GM18511 (cell line): ENCODE measurements around the gene LIF.

Experiments
- ATAC-seq: cut with Tn5 transposase; IDR thresholded peaks from one replicate; pipeline ENCODE4 v1.9.1; 2021; ENCODE audit warnings: mild to moderate bottlenecking, moderate library complexity; ENCODE audit not compliant: unreplicated experiment

The LIF gene

DNA sequence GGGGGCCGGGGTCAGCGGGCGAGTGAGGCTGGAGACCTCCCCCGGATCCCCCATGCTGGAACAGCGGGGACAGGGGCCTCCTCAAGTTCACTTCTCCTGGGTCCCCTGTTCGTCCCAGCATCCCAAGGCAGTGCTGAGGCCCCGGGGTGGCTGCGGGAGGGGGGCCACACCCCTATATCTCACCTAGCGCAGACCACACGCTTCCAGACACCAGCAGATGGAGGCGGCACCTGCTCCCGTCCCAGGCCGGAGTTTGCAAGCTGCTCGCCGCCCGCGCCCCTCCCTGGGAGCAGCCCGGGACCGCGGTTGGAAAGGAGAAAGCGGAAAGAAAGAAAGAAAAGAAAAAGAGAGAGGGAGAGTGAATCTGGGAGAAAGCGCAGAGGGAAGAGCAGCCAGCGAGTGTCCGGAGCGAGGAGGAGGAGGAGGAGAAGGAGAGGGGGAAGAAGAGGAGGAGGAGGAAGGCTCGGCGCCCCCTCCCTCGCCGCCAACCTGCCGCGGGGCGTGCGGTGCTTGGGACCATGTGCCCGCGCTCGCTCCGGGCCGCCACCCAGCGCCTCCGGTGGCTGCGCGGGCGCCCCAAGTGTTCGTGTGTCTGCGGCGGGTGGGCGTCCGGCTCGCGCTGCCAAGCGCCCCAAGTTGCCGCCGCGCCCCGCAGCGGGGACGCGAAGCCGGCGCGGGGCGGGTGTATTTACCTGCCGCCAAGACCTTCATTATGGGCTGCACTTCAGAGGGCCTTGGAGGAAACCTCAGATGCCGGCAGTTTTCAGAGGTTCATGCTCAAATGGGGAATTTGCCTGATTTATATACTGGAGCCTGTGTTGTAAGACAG is at the start of gene LIF:
Gene LIF (minus strand): TSS at position 775 of the 829 bp plus-strand sequence. CDS start 64 bp downstream, at position 711.
- ATAC-seq: no peak

DNA sequence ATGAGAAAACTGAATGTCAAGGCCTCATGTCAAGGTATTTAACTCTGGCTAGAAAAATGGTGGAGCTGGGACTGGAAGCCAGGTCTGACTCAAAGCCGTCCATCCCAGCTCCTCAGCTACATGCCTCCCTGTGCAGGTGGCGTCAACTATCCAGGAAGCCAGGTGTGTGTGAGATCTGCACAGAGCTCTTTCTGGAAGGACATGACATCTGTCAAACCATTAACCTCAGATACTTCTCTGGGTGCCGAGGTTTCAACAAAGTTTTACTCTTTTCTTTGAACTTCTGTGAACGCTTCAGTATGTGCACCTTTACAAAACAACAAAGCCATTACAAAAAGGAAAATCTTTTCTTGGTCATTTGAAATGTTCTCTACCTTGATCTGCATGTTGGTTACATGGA is 49.8 kb upstream of the LIF start:
- ATAC-seq: no peak

DNA sequence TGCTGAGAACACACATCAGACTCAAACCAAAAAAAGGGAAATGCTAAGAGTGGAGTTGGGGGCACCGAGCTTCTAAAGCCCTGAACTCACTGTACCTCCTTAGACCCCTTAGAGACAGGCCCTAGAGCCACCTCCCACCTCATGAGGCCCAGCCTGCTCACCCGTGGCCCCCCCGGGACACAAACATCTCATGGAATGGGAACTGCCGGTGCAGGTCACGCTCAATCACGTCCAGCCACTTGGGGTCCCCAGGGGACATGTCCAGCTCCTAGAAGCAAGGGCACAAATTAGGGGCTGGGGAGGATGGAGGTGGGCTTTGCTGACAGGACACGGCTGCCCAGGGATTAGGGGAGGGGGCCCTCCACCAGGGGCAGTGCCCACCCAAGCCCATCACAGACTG is 49.0 kb upstream of the LIF start:
- ATAC-seq: no peak

DNA sequence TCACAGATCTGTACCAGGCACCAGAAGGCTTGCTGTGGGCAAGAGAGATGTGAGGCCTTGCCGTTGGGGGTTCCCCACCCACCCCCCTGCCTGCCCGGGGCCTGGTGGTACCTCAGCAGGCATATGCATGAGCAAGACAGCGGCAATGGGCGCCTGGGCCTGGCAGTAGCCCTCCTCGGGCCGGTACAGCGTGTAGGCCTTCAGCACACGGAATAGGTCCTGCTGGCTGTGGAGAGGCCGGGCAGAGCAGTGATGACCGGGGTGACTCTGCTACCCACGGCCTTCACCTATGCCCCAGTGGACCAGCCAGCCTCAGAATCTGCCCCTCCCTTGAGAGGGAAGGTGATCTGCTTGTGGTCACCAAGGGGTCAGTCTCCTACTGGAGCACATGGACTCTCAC is 48.3 kb upstream of the LIF start:
- no peak for ATAC-seq

DNA sequence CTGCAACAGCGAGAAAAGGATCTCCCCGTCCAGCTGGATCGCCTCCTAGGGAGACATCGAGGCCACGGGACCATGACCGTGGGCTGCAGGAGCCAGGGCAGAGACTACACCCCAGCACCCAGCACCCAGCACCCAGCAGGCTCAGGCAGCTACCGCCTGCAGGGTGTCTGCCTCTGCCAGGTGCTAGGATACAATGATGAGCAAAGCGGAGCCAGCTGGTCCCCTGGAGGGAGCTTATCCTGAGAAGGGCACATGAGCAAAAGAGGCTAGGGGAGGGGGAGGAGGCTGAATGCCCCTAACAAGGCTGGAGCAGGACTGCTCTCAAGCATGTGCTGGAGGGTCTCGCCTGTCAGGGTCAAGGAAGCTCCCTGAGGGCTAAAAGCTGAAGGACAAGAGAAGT is 47.5 kb upstream of the LIF start:
- no peak for ATAC-seq

DNA sequence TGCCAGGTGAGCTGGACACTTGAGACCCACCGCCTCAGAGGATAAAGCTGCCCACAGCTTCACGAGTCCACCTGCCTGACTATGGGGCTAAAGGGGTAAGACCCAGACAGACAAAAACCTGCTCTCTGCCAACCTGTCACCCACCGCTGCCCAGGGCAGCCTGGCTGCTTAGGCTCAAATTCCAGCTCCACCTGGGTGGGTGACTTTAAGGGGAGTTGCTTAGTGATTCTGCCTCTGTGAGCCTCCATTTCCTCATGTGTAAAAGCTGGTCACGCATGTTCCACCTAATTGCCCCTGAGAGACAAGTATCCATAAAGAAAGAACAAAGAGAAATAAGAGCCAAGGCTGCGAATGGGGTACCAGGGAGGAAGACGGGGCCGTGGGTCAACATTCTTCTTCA is 46.5 kb upstream of the LIF start:
- no peak for ATAC-seq

DNA sequence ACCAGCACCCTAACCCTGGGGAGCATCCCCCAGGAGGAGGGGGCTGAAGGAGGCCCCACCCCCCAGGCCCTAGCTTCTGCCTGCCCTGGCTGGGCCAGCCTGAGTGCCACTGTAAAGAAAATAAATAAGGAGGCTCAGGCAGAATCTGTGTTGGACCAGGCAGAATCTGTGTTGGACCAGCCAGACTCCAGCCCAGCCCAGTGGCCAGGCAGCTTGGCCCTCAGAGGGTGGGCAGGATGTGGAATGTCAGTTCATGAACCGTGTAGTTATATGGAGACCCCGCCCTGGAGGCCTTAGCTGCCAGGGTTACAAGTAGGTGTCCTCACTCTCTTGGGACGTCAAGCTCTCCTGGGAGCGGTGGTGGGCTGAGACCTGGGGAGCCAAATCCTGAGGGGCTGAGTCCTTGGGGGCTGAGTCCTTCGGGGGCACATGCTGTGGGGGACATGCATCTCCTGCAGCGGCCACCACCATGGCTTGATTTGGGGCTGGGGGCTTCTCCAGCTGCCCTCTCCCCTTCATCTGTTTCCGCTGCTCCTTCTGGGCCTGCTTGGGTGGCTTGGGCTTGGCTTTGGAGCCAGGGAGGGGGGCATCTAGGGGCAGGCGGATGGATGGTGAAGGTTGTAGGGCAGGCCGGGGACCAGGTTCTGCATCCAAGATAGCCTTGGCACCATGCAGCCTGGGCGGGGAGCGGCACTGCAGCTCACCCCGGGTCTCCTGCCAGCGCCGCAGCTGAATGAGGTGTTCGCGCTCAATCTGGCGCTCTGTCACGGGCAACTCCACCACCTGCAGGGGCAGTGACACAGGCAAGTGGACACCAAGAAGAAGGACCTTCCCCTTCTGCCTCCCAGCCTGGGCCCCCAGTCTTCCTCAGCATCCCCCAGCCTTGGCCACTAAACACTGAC is 45.8 kb upstream of the LIF start:
- ATAC-seq: no peak

DNA sequence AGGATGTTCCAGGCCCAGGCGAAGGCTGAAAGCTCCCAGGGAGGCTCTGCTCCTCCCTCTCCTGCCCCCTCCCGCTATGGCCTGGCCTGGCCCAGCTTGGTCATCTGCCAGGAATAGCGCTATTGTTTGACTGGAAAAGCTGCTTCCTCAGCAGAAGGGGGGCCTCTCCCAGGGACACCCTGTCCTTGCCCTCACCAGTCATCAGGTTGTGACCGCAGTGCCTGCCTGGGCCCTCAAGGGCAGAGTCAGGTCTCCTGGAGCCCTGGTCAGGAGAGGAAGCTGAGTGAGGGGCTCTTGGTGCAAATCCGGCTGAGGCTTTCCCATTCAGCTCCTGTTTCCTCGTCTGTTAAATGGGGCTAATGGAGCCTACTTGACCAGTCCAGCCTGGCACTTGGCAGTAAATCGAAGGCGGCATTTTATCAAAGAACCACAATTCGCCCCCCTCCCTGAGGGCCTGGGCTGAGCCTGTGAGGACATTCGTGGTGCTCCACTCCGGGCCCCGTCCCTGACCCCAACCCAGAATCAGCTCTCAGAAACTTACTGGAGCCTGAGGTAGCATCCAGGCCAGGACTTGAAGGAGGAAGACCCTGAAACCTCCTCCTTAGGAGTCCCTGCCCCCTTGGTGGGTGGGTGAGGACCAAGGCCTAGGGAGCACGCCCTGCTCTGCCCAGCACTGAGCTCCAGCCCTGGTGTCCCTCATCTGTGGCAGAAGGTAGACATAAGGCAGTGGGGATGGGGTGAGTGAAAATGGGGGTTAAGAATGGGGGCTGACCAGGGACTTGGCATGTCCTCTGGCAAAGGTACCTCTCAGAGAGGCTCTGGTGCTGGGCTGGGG is 44.7 kb upstream of the LIF start:
- no peak for ATAC-seq

DNA sequence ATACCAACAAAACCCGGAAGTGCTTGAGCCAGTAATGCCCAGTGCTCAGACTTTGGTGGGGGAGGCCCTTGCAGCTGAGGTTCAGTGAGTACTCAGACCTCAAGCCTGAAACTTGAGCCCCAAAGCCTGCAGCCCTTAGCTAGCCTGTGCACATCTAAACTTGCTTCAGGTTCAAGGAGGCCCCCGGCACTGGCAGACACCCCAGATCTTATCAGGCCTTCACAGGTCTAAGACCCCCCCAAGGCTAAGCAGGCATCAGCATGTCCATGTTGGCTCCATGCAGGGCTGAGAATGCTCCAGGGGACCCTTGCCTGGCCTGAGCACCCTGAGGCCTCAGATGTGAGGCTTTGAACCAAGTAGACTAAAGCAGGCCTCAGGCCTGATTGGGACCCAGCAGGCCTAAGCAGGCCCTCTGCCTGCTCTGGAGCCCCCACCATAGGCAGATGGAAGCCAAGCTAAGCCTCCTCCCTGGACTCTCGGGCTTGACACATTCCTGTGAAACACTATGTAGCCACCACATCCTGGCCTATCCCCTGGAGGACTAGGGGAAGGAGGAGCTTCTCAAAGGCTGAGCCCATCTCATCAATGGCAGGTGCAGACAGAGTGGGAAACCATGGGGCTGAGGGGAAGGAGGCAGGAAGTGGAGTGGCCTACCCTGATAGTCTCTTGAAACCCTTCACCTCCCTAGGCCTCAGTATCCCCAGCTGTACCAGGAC is 43.9 kb upstream of the LIF start:
- ATAC-seq: no peak

DNA sequence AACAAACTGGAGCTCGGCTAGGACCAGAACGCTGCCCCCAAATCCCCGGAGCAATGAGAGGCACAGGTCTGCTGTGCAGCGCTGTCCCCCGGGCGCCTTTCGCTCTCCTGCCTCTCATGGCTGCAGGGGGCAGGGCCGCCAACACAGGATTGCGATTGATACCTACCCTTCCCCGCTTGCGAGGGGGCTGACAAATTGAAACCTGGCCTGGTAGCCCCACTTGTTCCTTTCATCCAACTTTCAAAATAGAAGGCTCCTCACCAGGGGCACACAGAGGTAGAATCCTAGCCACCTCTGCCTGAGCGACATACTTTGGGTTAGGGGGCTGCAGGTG is 43.4 kb upstream of the LIF start:
- peak; percentile 21 for ATAC-seq

DNA sequence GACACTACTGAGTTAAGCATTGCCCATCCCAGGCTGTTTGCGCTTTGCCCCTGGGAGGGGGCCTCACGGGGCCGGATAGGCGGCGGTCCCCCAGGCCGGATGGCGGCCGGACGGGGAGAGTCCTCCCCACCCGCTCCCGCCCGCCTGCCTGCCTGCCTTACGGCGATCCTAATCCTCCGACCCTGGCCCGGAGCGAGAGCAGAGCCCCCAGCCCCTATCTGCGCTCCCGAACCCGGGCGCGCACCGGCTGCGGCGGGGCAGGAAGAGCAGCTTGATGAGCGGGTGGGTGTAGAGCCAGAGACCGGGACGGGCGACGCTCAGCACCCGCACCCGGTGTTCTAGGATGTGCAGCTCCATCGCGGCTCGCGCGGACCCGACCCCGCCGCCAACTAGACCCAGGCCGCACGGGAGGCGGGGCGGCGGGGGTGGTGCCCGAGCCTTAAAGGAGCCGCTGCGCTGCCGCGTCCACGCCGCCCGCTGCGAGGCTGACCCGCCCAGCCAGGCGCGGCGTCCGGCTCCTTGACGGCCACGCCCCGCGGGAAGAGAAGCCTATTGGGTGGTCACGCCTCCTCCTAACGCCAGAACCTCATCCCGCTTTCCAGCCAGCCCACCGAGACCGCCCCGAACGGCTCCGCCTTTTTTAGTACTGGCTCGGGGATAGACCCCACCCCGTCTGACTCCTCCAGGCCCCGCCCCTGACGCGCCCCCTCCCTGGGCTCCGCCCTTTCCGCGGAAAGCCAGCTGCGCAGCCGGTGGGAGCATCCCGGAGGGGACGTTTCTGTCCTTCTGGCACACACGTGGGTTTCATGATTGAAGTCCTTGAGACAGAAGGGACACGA is 42.8 kb upstream of the LIF start, which contains the start of gene CASTOR1:
Gene CASTOR1 (minus strand): TSS at position 365 of the 839 bp plus-strand sequence. CDS start 8 bp downstream, at position 357.
- ATAC-seq: peak; percentile 53

DNA sequence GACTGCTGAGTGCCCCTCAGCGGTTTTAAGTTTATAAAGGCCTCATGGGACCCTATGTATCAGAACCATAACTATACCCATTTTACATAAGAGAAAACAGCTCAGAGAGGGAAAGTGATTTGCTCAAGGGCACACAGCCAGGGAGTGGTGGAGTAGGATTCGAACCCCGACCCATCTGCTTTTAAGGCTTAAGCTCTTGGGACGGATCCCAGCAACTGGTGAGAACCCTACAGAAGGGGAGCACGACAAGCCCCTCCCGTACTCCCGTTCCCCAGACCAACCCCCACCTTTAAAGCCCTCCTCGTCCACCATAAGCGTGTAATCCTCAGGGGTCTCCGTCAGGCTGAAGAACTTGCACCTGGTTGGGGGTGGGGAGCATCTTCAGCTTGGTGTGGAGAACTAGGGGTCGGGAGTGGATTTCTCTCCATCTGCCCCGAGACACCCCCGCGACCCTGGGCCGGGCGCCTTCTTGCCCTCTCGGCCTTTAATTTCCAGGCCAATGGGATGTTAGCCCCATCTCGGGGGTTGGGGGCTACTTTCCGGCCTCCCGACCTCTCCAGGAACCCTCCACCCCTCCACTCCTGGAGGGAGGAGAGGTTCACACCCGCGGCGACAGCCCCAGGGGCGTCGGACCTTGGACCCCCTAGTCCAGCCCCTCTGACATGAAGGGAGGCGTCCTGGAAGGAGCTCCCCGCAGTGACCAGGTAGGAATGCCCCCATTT is 42.0 kb upstream of the LIF start:
- ATAC-seq: no peak

DNA sequence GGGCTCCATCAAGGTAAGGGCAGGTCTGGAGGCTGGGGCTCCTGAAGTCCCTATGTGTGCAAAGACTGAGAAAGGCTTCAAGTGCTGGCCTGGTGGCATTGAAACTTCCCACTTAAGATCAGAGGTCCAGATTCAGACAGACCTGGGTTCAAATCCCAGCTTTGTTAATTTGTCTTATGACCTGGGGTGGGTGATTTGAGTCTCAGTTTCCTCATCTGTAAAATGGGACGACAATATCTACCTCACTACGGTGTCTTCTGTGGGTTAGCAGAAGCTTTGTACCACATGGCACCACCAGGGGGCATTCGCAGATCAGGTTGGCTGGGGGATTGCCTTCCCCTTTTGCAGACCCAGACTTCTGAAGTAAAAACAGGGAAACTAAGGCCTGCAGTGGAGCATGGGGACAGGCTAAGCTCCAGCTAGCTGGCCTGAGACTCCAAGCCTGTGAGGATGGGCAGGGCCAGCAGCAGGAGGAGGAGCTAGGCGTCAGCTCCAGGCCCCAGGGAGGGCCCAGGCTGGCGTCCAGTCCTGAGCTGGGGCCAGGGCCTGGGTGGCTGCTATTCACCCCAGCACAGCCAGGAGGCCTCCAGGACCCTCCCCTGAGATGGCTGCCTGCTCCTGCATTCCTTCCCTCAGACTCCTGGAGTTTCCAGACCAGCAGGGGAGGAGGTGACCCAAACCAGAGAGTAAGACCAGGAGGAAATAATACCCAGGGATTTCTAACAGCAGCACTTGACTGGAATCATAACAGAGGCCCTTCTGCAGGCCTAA is 41.3 kb upstream of the LIF start:
- ATAC-seq: no peak

DNA sequence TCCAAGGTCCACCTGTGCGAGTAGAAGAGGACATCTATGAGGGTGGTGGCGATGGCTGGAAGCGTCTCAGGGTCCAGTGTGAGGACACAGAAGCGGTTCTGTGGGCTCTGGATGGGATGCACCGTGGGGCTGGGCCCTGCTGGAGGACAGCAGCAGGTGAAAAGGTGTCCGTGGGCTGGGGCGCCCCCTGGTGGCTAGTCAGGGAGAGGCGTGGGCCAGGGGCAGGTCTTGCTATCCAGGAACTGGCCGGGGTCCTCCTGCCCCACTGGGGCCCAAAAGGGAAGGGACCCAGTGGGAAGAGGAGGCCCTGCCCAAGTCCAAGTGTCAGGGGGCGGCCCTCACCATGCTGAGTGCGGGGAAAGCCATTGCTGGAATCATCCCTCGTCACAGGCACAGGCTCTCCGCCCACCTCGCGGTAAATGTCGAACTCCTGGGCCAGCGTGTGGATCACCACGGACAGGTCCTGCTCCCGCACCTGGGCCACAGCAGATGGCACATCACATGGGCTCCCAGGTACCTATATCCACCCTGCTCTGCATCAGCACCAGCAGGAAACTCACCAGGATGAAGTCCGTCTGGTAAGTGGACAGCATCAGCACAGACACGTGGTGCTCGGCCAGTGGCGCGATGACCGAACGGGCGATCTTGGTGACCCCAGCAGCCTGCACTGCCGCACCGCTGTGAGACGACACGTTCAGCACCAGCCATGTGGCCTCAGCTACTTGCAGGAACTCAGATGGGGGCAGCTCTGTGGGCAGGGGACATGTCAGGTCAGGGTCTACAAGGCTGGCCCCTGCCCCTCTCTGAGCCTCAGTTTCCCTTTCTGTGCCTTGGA is 40.5 kb upstream of the LIF start:
- no peak for ATAC-seq

DNA sequence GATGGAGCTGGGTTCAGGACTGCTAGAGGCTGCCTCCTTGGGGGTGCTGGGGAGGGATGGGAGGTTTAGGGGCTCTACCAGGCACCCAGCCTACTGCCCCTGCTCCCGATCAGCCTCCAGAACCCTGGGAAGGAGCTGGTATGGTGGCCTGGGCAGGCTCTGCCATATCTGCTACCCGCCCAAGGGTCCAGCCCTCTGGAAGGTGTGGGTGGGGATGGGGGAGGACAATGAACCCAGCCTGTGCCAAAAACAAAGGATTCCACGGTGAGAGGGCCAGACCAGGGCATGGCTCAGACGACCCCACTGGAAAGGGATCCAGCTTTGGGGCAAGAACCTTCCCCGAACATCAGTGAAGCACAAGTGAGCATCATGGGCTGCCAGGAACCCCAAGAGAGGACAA is 39.8 kb upstream of the LIF start:
- no peak for ATAC-seq

DNA sequence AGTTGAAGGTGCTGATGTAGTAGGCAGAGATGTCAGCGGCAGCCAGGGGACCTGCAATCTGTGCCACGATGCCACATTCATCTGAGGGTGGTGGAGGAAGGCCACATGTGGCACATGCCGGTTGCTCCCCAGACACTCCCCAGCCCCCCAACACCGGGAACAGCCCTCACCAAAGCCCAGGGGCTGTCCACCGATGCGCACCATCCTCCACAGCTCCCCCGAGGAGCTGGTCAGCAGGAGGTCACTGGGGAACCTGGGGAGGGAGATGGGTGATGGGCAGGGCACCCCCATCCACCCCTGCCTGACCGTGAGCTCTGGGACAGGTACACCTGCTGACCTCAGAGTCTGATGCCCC is 39.3 kb upstream of the LIF start:
- ATAC-seq: no peak

DNA sequence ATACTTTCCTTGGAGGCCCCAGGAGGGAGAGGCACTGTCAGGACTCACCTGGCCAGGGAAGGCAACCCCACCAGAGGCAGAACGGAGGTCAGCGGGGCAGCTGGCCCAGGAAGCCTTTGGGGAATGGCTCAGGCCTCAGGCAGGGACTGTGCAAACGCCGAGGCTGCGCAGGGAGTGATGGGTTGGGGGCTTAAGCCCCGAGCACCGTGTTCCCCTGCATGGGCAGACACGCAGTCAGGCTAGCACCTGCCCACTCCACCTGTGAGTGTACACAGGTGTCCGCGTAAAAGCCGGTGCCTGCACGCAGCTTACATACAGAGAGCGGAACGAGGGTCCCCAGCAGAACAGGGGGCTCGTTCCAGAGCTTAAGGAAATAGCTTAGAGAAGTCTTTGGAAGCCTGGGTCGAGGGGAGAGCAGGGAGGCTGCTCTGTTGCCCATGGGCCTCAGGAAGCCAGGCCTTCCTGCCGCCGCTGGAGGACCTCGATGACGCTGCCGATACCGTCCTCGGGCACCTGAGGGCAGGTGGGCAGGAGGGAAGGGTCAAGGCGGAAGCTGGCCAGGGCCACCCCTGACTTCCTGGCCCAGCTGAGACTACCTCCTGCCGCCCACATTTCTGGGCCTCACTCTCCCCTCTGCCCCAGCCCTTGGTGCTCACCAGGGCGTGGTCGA is 38.8 kb upstream of the LIF start:
- no peak for ATAC-seq
